Right cardiac atrium (tissue), 5 donors: Measurements from ENCODE around the gene RAD51D. TPM values are rescaled to one million over a fixed set of nuclear protein-coding genes. Genes with fewer than 3 reads are reported as not detected.
"Not testable (repeated sequence)": the region's sequence is repeated elsewhere in the genome, so short reads cannot be mapped to it uniquely, and the experiment has no call there.

ENCODE experiments used
- ATAC-seq, 2 donors: fragments of 200-7000 bp; cut with Tn5 transposase; one replicate each; pipeline versions ENCODE4 v1.8.0 to v1.9.1; 2020; ENCODE audit warnings: moderate library complexity in 2 of 2, mild to moderate bottlenecking in 1 of 2
- DNase-seq, 3 donors: peaks; one replicate each; pipeline ENCODE4 v3.0.0-alpha.2; 2020
- H3K27ac ChIP-seq: one replicate; pipeline ENCODE4 v1.5.1; 2013; ENCODE audit warnings: mild to moderate bottlenecking, low read length, control low read depth, moderate library complexity
- H3K27me3 ChIP-seq: one replicate; pipeline ENCODE4 v1.6.1; 2013; ENCODE audit not compliant: control insufficient read depth, insufficient read depth
- H3K4me1 ChIP-seq: one replicate; pipeline ENCODE4 v1.6.1; 2013; ENCODE audit warnings: low read length; ENCODE audit not compliant: control insufficient read depth, insufficient read depth
- H3K4me3 ChIP-seq: one replicate; pipeline ENCODE4 v1.5.1; 2013; ENCODE audit warnings: low read length, control low read depth
- H3K9me3 ChIP-seq: one replicate; pipeline ENCODE4 v1.6.1; 2013; ENCODE audit warnings: low read length; ENCODE audit not compliant: control insufficient read depth
- WGBS: extraction: QIAGEN DNeasy Blood & Tissue Kit; methylation state at CpG from one replicate; pipeline ENCODE4 v1.1.7; 2013; 5-methylcytosine and 5-hydroxymethylcytosine counted together
- intact Hi-C, 4 donors: fragments of 100-400 bp; cut with DNase I; formaldehyde crosslinking; loops; one replicate each; pipeline versions ENCODE4 v1.11.0 to v1.14.0; 2022 to 2023
- polyA plus RNA-seq: library from polyadenylated mRNA; stranded (reverse); fragments of 200-250 nt; gene quantifications from one replicate; pipeline ENCODE4 v1.2.3, GENCODE V29; 2013
- total RNA-seq, 4 donors: library from RNA; stranded (reverse); fragmentation: NEBNext Ultra II Directional; extraction: Animal tissue kit (Norgen Biotek cat#: 25700); gene quantifications; one replicate each; pipeline ENCODE4 v1.2.1, GENCODE V29; 2021
- donor health status: healthy with polysubstance abuse.
- donor health status: DM: no; HTN: yes; CAD: no.
- donor health status: DM: no; HTN: no; CAD: no.
- donor health status: DM: no; HTN: yes; CAD: no; lungs with severe emphysema.
- donor health status: DM: yes; HTN: yes; CAD: no.

RAD51D gene
- total and polyA plus RNA-seq, 5 donors, result 3.4 to 7.1 (median 5.9) TPM

DNA sequence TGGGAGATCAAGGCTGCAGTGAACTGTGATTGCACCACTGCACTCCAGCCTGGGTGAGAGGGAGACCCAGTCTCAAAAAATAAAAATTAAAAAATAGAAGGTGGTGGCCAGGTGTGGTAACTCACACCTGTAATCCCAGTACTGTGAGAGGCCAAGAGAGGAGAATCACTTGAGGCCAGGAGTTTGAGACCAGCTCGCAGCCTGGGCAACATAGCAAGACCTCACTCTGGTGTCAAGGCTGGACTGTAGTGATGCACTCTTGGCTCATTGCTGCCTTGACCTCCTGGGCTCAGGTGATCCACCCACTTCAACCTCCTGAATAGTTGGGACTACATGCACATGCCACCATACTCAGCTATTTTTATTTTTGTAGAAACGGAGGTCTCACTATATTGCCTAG, 69.5 kb downstream of the RAD51D start:
- H3K4me3 ChIP-seq, result no peak overlapping the region
- WGBS, result 94% methylated on average over 2 of the region's 2 CpGs
- H3K27ac ChIP-seq, result no peak overlapping the region
- H3K4me1 ChIP-seq, result no peaks in the 10 kb centered on the region
- no peaks in the 10 kb centered on the region for H3K9me3 ChIP-seq
- ATAC-seq (no peak), DNase-seq (no peak)
- intact Hi-C loops, result no loop called here
- no peaks in the 10 kb centered on the region for H3K27me3 ChIP-seq

DNA sequence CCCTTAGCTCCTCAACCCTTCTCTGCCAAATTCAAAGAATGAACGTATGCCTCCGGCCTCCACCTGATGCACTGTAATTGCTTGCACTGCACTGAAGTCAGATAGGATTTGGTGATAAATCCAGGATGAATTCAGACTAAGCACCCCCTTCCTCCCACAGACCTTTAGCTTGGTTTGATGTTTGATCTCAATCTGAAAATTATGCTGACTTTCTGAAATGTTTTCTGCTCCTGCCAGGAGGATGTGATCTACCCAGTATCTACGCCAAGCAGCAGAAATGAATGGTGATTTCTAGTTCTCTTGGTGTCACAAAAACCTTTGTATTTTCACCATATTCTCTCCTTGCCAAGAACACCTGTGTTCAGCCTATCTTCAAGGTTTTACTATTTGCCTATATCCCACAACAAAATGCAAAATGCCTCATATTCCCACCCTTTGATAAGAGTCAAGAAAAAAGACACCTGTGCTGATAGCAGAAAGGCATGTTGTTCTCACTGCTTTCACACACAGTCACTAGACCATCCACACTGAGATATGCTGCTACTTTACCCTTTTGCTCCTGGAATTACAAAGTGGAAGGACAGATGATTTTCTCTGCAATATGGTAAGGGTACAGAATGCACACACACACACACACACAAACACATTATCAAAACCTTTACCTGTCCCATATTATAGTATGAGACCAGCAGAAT, 70.8 kb downstream of the RAD51D start:
- DNase-seq, result no peak
- Histone ChIP-seq H3K4me1 (no peaks in the 10 kb centered on the region), H3K27ac (no peak overlapping the region), H3K4me3 (no peak overlapping the region), H3K27me3 (no peaks in the 10 kb centered on the region), H3K9me3 (no peaks in the 10 kb centered on the region)
- no peak for ATAC-seq
- 92% methylated on average over 3 of the region's 3 CpGs for whole genome bisulfite sequencing
- intact Hi-C loops, result no loop called here

DNA sequence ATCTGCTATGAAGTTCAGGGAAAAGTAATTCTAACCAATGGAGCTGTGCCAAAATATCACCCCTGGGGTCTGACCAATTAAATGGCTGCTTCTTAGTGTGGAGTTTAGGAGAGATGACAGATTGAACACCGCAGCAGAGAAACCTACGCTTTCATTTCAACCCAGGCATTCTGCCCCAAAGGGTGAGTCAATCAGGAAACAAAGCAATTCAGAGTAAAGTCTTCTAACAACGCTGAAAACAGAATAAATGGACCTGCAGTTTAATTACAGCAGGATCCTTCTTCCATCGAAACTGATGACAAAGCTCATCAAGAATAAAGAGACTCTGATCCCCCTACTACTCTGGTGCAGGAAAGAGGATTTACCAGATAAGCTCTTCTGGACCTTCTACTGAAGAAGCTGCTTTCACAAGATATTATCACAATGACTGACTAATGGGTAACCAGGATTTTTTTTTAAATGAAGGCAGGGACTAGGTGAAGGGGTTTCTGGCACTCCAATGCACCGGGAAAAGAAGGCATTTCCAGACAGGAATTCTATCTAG, 72.8 kb downstream of the RAD51D start:
- no peak overlapping the region for H3K4me3 ChIP-seq
- no peaks in the 10 kb centered on the region for H3K4me1 ChIP-seq
- H3K27ac ChIP-seq, result no peak overlapping the region
- WGBS, result 67% methylated on average over 5 of the region's 5 CpGs
- ATAC-seq (no peak), DNase-seq (no peak)
- no peaks in the 10 kb centered on the region for H3K9me3 ChIP-seq
- intact Hi-C loops, result no loop called here
- H3K27me3 ChIP-seq, result no peaks in the 10 kb centered on the region

DNA sequence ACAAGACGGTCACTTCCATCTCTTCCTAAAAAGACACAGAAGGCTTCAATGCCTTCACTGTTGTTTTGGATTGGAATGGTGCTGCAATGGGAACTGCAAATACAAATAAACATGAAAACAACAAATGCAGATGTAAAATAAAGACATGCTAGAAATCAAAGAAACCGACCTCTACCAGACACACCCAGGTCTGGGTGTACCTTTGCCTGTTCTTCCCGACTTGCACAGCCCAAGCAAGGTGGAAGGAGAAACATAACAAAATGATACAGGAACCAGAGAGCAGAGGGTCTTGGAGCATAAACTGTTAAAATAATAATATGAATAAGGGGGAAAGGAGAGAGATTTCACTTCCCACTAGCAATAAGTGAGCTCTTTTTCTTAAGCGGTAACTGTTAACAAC, 73.4 kb downstream of the RAD51D start:
- DNase-seq (no peak), ATAC-seq (no peak)
- Histone ChIP-seq H3K4me1 (no peaks in the 10 kb centered on the region), H3K27me3 (no peaks in the 10 kb centered on the region), H3K9me3 (no peaks in the 10 kb centered on the region), H3K4me3 (no peak overlapping the region), H3K27ac (no peak overlapping the region)
- intact Hi-C loops, result no loop called here
- WGBS, result 85% methylated on average over 4 of the region's 4 CpGs

DNA sequence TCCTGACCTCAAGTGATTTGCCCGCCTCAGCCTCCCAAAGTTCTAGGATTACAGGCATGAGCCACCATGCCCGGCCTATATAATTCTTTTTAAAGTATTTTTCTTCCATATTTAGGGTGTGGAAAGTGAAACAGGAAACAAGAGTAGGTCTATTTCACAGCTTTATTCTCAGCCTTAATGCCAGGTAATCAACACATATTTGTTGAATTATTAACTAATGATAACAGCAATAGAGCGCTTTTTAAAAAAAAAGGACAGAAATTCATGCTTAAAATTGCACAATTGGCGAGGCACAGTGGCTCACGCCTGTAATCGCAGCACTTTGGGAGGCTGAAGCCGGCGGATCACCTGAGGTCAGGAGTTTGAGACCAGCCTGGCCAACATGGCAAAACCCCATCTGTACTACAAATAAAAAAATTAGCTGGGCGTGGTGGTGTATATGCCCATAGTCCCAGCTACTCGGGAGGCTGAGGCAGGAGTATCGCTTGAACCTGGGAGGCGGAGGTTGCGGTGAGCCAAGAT, 74.1 kb downstream of the RAD51D start:
- intact Hi-C loops, result not testable (repeated sequence)

DNA sequence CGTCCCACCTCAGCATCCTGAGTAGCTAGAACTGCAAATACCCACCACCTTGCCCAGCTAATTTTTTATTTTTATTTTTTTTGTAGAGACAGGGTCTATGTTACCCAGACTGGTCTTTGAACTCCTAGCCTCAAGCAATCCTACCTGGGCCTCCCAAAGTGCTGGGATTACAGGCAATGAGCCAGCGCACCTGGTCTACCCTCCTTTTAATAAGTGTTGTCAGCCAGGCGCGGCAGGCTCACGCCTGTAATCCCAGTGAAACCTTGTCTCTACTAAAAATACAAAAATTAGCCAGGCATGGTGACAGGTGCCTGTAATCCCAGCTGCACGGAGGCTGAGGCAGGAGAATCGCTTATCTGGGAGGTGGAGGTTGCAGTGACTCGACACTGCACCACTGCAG, 75.5 kb downstream of the RAD51D start:
- Histone ChIP-seq H3K9me3 (no peaks in the 10 kb centered on the region), H3K4me1 (no peaks in the 10 kb centered on the region), H3K27me3 (no peaks in the 10 kb centered on the region), H3K27ac (no peak overlapping the region), H3K4me3 (no peak overlapping the region)
- intact Hi-C loops, result no loop called here
- no peak for ATAC-seq
- DNase-seq, result peak in 1 of 3 donors; percentile 29
- 99% methylated on average over 8 of the region's 8 CpGs for WGBS

More for the DNA sequence above, 74.1 kb downstream of the RAD51D start:
- H3K4me3 ChIP-seq, H3K27me3 ChIP-seq, H3K27ac ChIP-seq, DNase-seq, H3K4me1 ChIP-seq, H3K9me3 ChIP-seq, ATAC-seq: not testable (repeated sequence)
- 95% methylated on average over 13 of the region's 13 CpGs for WGBS

Other genes starting within 250 kb of the RAD51D start
- 1 to 10 TPM in 3 of 4 donors, under 1 TPM in 1; 0.97 to 2.8 (median 2.2) TPM for gene CCT6B, start 158.4 kb downstream of the RAD51D start, total RNA-seq
- 1.9 TPM for gene CCT6B, start 158.4 kb downstream of the RAD51D start, polyA plus RNA-seq
- 10 to 100 TPM in 3 of 4 donors, 1 to 10 TPM in 1; 8.3 to 11.2 (median 10.6) TPM for gene ZNF830, start 158.3 kb downstream of the RAD51D start, total RNA-seq
- gene ZNF830, start 158.3 kb downstream of the RAD51D start, polyA plus RNA-seq, result 6.8 TPM
- 10 to 100 TPM; 17.5 to 24.1 (median 18.2) TPM for gene LIG3, start 139.3 kb downstream of the RAD51D start, total RNA-seq
- 7.0 TPM for gene LIG3, start 139.3 kb downstream of the RAD51D start, polyA plus RNA-seq
- gene RFFL, start 56.2 kb downstream of the RAD51D start, total RNA-seq, result 10 to 100 TPM; 17.2 to 20.0 (median 18.4) TPM
- 5.7 TPM for gene RFFL, start 56.2 kb downstream of the RAD51D start, polyA plus RNA-seq
- not detected for gene FNDC8, start 1.8 kb upstream of the RAD51D start, total RNA-seq
- gene FNDC8, start 1.8 kb upstream of the RAD51D start, polyA plus RNA-seq, result not detected
- 1 to 10 TPM; 4.1 to 6.6 (median 4.6) TPM for gene NLE1, start 22.4 kb upstream of the RAD51D start, total RNA-seq
- 2.2 TPM for gene NLE1, start 22.4 kb upstream of the RAD51D start, polyA plus RNA-seq
- 100 to 1,000 TPM; 141 to 193 (median 180) TPM for gene UNC45B, start 28.0 kb upstream of the RAD51D start, total RNA-seq
- gene UNC45B, start 28.0 kb upstream of the RAD51D start, polyA plus RNA-seq, result 62.2 TPM
- not detected for gene SLC35G3, start 74.5 kb upstream of the RAD51D start, total RNA-seq
- gene SLC35G3, start 74.5 kb upstream of the RAD51D start, polyA plus RNA-seq, result not detected
- 10 to 100 TPM; 10.3 to 24.0 (median 20.1) TPM for gene SLFN5, start 123.2 kb upstream of the RAD51D start, total RNA-seq
- 3.9 TPM for gene SLFN5, start 123.2 kb upstream of the RAD51D start, polyA plus RNA-seq